Measurements from ENCODE around the gene PDPK1.
A peak's percentile ranks its signal among the peaks of the same experiment; 100 is the strongest.

The PDPK1 gene

DNA sequence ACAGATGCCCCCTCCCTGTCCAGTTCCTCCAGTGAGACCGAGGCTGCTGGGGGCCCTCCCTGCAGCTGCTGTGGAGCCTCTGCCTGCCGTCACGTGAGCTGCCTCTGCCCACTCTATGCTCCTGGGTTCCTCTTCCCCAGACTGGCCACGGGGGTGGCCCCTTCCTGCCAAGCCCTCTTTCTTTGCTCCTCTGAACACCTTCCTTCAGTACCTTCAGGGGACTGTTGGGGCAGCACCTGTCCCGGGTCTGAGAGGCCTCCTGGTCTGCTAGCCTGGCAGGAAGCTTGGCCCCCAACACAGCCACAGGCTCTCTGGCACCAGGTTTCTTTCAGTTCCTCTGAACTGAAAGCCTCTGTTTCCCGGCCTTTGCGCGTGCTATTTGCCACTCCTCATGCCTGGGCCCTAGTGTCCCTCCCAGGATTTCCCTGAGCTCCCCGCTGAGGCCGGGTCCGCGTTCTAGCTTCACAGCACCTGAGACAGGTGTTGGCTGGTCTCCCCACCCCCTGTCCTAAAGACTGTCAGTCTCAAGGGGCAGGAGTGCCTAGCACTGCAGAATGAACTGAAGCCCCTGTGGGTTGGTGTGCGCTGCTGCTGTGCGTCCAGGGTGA lies 30.7 kb upstream of the PDPK1 start:
- no peak for DNase-seq (ENCODE audit: low read depth in 1 of 2, low spot score in 1 of 2)

DNA sequence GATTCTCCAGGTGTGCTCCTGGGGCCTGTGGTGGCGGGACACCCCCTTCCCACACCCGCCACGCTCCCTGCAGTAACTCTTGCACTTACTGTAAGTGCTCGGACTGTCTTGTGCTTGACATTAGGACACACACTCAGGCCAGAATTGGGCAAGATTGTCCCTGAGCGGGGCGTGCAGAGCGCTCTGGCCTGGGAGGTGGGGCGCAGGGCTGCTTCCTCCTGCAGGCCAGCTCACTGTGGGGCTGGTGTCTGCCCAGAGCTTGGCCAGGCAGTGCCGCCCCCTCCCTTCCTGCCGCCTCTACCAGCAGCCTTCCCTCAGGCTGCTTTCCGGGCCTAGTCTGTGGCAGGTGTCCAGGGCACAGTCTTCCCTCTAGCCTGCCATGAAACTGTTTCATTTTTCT lies 30.2 kb upstream of the PDPK1 start:
- no peak for DNase-seq (ENCODE audit: low read depth in 1 of 2, low spot score in 1 of 2)

DNA sequence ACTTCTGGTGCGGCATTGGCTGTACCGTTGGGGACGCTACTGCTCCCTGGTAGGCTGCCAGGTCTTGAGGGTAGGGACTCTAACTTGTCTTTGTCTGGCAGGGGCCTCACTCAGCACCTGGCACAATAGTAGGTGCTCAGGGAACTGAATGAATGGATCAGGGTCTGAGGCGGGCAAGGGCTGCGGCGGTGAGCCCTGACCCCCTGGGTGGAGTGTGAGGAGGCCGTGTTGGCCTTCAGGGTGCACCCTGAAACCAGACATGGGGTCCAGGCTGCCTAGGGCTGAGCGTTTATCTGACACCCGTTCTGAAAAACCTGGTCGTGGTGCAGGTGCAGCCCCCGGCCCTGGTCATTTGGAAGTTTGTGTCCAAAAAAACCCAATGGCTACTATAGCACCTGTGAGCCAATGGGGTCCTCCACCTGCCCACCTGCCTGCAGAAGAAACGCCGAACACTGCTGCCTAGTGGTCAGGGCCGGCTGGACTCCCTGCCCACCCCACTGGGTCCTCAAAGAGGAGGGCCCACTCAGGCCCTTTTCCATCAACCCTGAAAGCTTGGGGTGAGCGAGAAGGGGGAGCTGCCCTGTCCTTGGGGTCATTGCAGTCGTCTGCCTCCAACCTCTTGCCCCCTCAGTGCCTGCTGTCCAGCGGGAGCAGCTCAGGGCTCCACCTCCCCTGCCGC lies 29.0 kb upstream of the PDPK1 start:
- no peak for DNase-seq (ENCODE audit: low read depth in 1 of 2, low spot score in 1 of 2)

DNA sequence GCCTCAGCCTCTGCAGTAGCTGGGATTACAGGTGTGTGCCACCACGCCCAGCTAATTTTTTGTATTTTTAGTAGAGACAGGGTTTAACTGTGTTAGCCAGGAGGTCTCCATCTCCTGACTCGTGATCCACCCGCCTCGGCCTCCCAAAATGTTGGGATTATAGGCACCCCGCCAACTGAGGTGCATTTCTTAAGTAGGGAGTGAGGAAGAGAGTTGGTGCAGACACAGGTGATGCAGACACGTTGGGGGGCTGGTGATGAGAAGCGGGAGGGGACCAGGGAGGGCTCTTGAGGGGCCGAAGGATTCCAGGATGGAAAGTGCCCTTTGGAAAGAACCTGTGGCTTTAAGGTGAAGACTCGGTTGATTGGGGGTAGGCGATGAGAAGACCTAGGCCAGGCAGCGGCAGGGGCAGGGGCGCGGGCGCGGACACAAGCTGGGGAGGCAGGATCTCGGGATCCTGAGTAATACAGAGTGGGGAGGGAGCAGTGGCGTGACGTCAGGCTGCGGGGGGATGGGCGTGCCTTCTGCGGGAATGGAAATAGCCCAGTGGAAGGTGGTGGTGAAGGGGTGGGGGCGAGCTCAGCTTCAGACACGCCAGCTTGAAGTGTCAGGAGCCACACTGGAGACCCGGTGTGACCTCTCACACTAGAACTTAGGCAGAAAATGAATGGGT lies 26.6 kb upstream of the PDPK1 start:
- no peak for DNase-seq (ENCODE audit: low read depth in 1 of 2, low spot score in 1 of 2)

DNA sequence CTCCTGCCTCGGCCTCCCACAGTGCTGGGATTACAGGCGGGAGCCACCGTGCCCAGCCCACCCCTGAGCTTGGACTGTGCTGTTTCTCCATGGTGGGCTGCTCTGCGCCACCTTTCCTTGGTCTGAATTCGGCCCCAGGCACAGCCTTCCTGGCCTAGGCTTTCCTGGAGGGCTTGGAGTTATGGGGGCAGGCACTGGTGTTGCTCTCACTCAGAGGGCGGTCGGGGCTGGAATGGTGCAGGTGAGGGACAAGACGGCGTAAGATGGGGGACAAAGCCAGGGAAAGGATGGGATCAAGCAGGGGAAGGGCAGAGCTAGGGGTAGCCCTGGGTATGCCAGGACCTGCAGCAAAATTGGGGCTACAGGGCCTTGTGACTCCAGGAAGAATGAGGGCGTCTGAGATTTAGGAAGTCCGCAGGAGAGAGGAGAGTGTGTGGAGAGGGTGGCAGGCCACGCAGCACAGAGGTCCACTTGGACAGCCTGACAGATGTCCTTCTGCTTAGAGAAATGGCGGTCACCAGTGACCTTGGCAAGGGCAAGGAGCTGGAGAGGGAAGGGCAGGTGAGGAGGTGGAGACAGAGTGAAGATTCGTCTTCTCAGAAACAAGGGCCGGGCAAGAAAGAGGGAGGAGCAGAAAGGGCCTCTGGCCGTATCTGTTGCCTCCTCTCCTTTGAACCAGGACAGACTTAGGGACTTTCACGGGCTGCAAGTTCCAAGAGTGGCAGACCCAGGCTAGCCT lies 25.7 kb upstream of the PDPK1 start:
- no peak for DNase-seq (ENCODE audit: low read depth in 1 of 2, low spot score in 1 of 2)

DNA sequence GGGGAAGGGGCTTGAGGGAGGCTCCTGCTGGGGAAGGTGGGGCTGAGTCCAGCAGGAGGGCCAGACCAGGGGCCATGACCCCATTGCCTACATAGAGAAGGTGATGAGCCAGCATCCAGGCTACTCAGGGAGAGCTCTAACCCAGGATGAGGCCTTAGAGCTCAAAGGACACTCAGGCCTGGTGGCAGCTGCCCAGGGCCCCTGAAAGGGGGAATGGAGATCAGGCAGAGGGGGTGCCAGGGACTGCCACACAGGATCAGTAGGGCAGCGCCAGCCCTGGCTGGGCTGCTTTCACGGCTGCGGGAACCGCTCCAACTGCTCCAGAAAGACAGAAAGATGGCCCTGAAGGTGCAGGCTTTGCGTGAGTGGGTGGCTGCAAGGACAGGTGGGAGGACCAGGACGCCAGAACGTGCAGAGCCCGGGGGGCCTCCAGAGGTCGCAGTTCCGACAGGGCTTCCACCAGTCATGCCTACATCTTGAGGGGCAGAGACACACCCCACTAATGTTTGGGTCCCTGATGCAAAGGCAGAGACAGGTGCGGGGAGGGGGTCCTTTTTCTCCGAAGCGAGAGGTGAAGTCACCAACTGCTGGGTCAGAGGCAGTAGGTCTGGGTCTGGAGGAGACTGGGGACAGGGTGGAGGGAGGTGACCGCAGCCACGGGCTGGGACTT lies 25.0 kb upstream of the PDPK1 start:
- no peak for DNase-seq (ENCODE audit: low read depth in 1 of 2, low spot score in 1 of 2)

DNA sequence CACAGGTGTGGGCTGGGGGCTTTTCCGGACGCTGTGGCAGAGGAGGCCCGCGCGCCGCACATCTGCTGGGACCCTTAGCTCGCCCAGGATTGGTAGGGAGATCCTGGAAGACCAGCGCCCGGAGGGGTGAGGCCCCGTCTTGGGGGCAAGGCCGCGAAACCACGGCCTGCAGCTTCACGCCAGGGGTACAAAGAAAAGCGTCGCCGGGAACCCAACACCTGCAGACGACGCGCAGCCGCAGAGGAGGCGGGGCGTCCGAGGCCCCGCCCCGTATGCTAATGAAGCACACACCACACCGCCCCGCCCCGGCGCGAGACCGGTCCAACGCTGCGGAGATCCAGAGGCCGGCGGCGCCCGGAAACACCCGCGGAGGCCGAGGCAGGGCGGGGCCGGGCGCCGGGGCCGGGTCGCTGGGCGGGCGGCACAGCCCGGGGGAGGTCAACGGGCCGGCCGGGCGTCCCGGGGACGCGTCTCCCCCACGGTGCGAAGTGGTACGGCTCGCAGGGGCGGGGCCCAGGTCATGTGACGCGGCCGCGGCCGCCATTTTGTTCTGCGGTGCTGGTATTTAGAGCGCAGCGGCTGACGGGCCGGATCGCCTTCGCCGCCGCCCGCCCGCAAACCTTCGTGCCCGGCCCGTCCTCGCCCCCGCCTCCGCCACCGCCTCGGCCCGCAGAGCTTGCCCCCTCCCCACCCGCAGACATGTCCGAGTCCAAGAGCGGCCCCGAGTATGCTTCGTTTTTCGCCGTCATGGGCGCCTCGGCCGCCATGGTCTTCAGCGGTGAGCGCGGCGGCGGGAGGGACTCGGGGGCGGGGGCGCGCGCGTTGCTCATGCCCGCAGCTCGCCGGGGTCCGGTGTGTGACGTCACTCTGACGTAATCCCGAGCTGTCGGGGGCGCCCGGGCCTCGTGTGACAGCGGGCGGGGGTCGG lies 24.2 kb upstream of the PDPK1 start, which contains the start of gene ATP6V0C:
Gene ATP6V0C, plus strand, starts transcription at position 548 of the 928 bp plus-strand sequence. Its CDS starts 152 bp downstream, at position 700.
- peak; percentile 83 to 86 for DNase-seq (ENCODE audit: low read depth in 1 of 2, low spot score in 1 of 2)

DNA sequence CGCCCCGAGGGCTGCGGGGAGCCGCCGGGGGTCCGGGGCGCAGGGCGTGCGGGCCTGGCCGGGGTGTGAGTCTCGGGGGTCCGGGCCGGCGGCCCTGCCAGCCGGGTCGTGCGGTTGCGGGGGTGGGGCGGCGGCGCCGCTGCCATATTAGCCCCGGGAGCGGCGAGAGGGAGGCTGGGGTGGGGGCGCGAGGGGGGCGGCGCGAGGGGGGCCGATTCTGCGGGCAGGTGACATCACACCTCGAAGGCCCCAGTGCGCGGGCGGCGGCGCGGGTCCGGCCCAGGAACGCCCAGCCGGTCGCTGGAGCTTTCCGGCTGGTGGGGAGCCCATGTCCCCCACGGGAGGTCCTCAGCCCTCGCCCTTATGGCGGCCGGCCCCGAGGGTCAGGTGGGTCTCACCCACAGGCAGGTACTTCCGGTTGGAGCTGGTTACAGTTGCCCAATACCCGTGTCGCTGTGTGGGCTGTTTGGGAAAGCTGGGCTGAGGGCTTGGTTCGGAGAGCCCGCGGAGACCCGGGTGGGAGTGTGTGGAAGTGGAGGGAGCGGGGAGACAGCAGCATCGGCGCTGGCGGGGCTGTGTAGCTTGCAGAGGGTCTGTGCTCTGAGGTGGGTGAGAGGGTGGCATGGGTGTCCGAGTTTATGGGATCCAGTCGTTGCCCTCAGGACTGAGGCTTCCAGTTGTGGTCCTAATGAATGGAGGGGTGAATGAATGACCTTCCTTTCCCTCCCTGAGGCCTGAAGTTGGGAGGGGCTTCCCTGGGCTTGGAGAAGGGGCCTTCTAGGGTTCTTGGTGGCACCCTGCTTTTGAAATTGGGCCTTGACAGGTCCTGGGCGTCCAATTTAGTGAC lies 23.3 kb upstream of the PDPK1 start:
- DNase-seq (ENCODE audit: low read depth in 1 of 2, low spot score in 1 of 2), result no peak

DNA sequence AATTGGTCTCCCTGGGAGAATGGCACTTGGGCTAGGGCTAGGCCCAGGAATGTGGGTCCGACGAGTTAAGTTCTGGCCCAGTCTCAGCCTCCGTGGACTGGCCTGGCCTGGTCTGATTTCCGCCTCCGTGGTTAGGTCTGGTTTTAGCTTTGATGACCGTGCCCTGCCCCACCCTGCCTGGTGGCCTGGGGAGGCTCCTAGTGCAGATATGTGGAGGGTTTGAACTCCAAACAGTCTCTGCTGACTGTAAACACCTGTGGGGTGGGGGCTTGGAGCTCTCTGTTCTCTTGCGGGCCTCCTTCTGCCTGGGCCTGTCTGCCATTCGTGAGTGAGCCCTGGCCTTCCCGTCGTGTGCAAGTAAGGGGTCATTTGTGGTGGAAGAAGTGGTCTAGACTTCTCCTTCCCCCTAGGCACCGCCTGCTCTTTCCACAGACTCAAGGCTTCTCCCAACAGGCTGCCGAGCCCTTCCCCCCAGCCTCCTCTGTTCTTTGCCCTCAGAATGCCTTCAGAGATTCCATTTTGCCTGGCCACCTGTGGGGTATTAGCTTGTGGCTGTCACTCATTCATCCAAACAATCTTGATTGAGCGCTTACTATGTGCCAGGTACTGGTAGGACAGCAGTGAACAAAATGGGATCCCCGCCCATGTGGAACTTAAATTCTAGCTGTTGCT lies 22.5 kb upstream of the PDPK1 start:
- no peak for DNase-seq (ENCODE audit: low read depth in 1 of 2, low spot score in 1 of 2)

DNA sequence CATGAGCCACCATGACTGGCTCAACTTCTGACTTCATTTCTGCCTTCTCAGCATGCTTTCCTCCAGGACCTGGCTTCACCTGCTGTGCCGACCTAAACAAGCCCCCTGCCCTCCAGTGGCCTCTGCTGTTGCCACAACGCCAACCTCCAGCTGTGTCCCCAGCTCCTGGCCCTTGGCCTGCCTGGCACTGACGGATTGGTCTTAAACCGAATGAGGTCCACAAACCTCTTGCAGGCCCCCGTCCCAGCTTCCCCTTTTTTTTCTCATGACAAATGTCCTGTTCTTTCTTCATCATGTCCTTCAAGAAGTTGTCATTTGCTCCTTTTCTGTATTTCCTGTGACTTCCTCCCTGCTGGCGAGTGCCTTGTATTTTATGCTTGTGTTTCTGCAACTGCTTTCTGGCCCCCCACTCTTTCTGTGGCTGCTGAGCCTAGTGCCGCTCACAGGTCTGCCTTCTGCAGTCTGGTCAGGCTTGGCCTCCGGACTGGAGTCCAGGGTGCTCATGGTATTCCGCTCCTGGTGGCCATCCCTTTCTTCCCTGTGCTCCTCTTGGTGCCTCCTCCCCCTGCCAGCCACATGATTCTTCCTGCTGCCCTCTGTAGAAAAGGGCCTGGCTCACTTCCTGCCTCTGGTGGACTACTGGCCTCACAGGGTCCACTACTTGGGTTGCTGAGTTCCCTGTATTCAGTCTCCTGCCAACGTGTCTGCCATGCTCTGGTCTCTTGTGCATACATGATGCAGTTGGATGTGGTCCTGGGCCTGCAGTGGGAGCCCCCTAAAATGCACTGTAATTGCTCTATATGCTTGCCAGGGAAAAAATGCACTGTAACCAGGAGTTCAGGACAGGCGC lies 21.2 kb upstream of the PDPK1 start:
- DNase-seq (ENCODE audit: low read depth in 1 of 2, low spot score in 1 of 2), result no peak

DNA sequence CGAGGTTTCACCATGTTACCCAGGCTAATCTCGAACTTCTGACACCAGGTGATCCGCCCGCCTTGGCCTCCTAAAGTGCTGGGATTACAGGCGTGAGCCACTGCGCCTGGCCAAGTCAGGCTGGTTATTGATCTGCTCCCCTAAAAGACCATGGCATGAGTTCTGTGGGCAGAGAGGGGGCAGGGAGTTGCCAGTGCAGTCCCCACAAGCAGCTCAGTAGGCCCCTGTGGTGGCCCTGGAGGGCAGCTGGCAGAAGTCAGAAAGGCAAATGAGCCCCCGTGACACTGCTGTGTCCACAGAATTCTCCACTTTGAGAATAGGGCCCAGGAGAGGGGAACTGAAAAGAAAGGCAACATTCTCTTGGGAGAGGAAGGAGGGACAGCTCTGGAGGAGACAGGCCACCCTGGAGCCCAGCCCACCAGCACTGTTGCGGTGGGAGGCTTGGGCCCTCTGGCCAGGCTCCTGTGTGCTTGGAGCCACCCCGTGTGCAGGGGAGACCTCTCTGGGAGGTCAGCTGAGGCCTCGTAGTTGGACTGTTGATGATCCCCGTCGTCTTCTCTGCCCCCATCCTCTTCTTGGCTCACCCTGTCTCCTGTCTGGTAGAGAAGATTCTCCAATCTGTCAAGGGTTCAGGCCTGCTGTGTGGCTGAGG lies 19.7 kb upstream of the PDPK1 start:
- no peak for DNase-seq (ENCODE audit: low read depth in 1 of 2, low spot score in 1 of 2)

DNA sequence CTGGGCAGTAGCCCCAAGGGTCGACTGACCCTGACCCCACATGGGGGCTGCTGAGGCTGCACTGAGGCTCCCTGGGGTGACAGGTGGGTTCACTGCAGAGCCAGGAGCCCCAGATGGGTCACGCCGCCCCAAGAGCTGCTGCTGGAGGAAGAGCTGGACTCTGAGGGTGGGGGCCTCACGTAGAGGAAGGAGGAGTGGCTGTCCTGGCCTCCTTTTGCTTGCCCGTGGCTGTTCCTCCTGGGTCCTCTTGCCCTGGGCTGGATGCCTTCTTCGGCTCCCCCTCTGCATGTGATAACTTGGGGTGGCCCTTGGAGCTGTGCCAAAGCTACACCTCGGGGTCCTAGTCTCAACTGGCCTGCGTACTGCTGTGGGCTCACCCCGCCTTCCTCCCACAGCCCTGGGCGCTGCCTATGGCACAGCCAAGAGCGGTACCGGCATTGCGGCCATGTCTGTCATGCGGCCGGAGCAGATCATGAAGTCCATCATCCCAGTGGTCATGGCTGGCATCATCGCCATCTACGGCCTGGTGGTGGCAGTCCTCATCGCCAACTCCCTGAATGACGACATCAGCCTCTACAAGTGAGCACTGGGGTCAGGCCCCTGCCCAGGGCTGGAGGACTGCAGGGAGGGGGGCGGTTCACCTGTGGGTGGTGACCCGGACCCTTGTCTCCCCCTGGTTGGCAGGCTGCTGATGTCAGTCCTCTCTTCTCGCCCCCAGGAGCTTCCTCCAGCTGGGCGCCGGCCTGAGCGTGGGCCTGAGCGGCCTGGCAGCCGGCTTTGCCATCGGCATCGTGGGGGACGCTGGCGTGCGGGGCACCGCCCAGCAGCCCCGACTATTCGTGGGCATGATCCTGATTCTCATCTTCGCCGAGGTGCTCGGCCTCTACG lies 18.8 kb upstream of the PDPK1 start:
- DNase-seq (ENCODE audit: low read depth in 1 of 2, low spot score in 1 of 2), result no peak

DNA sequence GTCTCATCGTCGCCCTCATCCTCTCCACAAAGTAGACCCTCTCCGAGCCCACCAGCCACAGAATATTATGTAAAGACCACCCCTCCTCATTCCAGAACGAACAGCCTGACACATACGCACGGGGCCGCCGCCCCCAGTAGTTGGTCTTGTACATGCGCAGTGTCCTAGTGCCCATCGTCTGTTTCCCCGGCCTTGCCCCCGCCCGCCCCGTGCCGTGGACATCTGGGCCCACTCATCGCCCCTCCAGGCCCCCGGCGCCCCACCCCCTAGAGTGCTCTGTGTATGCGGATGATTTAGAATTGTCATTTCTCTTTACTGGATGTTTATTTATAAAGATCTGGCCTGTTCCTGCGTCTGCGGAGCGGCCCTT lies 18.1 kb upstream of the PDPK1 start:
- no peak for DNase-seq (ENCODE audit: low read depth in 1 of 2, low spot score in 1 of 2)

DNA sequence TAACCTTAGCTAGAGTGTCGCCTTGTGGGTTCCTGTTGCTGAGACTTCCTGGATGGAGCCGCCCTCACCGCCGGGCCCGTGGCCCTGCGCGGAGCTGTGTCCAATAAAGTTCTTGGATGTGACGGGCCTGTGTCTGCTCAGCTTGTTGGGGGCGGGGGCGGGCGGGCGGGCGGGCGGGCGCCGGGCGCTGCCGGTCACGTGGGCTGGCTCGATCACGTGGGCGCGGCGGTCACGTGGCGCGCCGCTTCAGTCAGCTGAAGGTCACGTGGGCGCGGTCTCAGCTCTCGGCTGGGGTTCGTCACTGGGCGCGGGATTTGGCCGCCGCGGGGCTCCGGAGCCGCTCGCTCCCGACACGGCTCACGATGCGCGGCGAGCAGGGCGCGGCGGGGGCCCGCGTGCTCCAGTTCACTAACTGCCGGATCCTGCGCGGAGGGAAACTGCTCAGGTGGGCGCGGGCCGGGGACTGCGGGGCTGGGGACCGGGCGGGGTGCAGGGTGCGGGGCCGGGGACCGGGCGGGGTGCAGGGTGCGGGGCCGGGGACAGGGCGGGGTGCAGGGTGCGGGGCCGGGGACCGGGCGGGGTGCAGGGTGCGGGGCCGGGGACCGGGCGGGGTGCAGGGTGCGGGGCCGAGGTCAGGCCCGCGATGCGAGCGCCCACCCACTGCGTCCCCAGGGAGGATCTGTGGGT lies 17.6 kb upstream of the PDPK1 start, which contains the start of gene AMDHD2:
Gene AMDHD2, plus strand, starts transcription at position 275 of the 687 bp plus-strand sequence. Its CDS starts 88 bp downstream, at position 363.
- peak; percentile 69 to 79 for DNase-seq (ENCODE audit: low read depth in 1 of 2, low spot score in 1 of 2)

DNA sequence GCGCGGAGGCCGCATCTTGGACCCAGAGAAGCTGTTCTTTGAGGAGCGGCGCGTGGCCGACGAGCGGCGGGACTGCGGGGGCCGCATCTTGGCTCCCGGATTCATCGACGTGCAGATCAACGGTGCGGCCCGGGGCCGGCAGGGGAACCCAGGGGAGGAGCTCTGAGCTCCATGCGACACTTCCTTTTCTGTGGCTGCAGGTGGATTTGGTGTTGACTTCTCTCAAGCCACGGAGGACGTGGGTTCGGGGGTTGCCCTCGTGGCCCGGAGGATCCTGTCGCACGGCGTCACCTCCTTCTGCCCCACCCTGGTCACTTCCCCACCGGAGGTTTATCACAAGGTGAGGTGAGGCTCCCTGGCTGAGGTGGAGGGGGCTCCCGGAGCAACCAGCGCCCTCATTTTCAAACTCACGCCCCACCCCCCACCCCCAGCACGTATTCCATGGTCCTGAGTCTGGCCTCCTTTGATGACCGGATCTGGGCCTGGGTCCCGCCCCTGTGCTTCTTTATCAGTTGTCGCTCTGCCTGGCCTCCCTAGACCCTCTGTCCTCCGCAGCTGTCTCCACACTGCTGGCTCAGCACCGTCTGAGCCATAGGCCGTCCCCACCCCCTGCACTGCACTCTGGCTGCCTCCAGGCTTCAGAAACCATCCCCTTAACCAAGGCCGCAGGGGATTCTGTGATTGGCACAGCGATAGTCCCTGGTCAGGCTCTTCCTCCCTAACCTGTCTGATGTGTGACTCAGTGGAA lies 16.9 kb upstream of the PDPK1 start:
- no peak for DNase-seq (ENCODE audit: low read depth in 1 of 2, low spot score in 1 of 2)

All from activated CD4-positive, alpha-beta T cell treated with anti-CD3 and anti-CD28 coated beads, Interleukin-2, amount 50 U/mL, for 24 hours (primary cell).